ENCODE data around the gene RIT1. TPM values are rescaled to one million over a fixed set of nuclear protein-coding genes. Genes with fewer than 3 reads are reported as not detected.

Gene RIT1
- total and polyA plus RNA-seq, 2 of the 8 experiments (the other 6 are each of a cell fraction or from before 2014, with no cell fraction given), result 25.3 to 26.8 TPM

DNA sequence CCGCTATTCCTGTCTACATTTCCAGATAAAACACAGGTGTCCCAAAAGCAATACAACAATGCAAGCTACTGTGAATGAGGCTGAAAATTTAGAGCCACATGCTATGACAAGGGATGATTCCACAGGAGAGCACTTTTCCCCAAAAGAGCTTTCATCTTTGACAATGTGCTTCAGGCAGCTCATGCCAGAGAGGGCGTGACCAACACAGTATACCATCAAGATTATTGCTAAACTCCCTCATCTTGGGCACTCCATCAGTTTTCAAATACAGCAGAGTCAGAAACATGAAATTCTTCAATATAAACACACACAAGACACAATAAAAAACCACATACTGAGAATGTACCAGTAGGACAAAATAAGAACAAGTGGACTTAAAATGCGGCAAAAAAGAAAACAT is 60.8 kb downstream of the RIT1 start:
- H2BK5ac ChIP-seq (ENCODE audit: low read depth, low read length), result no peak overlapping the region
- ChIA-PET CTCF (ENCODE audit: partially characterized antibody) (no interaction called here), POLR2A (ENCODE audit: partially characterized antibody) (no interaction called here)
- no peak overlapping the region for H3K56ac ChIP-seq (replicated peaks; ENCODE audit: insufficient read length, low read depth, low read length)
- H3K27ac ChIP-seq (ENCODE audit: low read depth, low read length), result no peak overlapping the region
- H3K9me3 ChIP-seq (ENCODE audit: insufficient read depth in 2 of 2, low read depth in 1 of 2, low read length in 1 of 2), result no peaks in the 10 kb centered on the region
- no peak overlapping the region; a peak in 1 of 8 replicates for H3K4me3 ChIP-seq (ENCODE audit: extremely low read depth in 1 of 4, insufficient read depth in 2 of 4, low read depth in 3 of 4, low read length in 4 of 4)
- no peak overlapping the region for H2BK15ac ChIP-seq (ENCODE audit: low read length)
- no peak overlapping the region for H2AK5ac ChIP-seq (ENCODE audit: low read depth, low read length)
- H3K27me3 ChIP-seq (replicated peaks in 1 of 4; ENCODE audit: control insufficient read depth in 3 of 4, extremely low read depth in 1 of 4, insufficient read depth in 3 of 4, low read length in 3 of 4), result no peaks in the 10 kb centered on the region
- peaks cover 8 to 49% (median 29%) of the 10 kb centered on the region in 4 experiments for H3K36me3 ChIP-seq (ENCODE audit: control insufficient read depth in 2 of 4, insufficient read depth in 4 of 4, low read length in 3 of 4)
- H4K20me1 ChIP-seq (replicated peaks in 1 of 2; ENCODE audit: control insufficient read depth in 1 of 2, insufficient read depth in 2 of 2, low read length in 2 of 2), result peaks cover 0 to 3% of the 10 kb centered on the region in 2 experiments
- no peak overlapping the region for H4K8ac ChIP-seq (ENCODE audit: extremely low read depth, insufficient read depth, low read length)
- DNase-seq (ENCODE audit: low read depth in 1 of 2, low spot score in 2 of 2), result no peak
- H3K4me1 ChIP-seq (replicated peaks in 1 of 4; ENCODE audit: control insufficient read depth in 3 of 4, insufficient read depth in 4 of 4, low read length in 3 of 4), result no peaks in the 10 kb centered on the region
- H2BK20ac ChIP-seq (ENCODE audit: low read length), result no peak overlapping the region
- no peak overlapping the region for H3K4ac ChIP-seq (replicated peaks; ENCODE audit: insufficient read length, low read depth, low read length)
- peaks cover 4% of the 10 kb centered on the region; the same call in 1 of the 2 replicates for H3K79me1 ChIP-seq (ENCODE audit: low read depth, low read length)
- H3K4me2 ChIP-seq (ENCODE audit: insufficient read depth in 1 of 2, low read depth in 2 of 2, low read length in 2 of 2), result no peak overlapping the region
- H2BK120ac ChIP-seq (replicated peaks; ENCODE audit: low read depth, low read length), result no peak overlapping the region
- no peak for FAIRE-seq
- no peak overlapping the region for H3K23ac ChIP-seq (ENCODE audit: insufficient read length)
- H3K79me2 ChIP-seq (ENCODE audit: control insufficient read depth in 1 of 2, insufficient read depth in 2 of 2, low read length in 2 of 2), result peaks cover 4 to 82% of the 10 kb centered on the region in 2 experiments
- H3K23me2 ChIP-seq (ENCODE audit: low read depth, low read length), result no peaks in the 10 kb centered on the region
- H2AFZ ChIP-seq (ENCODE audit: low read length), result no peak overlapping the region
- no peak overlapping the region for H2BK12ac ChIP-seq (ENCODE audit: low read depth, low read length)
- H4K5ac ChIP-seq (ENCODE audit: insufficient read length, low read depth, low read length), result no peak overlapping the region
- no peak overlapping the region for H3K18ac ChIP-seq (ENCODE audit: extremely low read depth, low read length)
- H3K14ac ChIP-seq (ENCODE audit: insufficient read length), result no peak overlapping the region
- no peak overlapping the region for H4K91ac ChIP-seq (replicated peaks; ENCODE audit: insufficient read length, low read length)
- H3K9ac ChIP-seq (replicated peaks in 1 of 4; ENCODE audit: extremely low read depth in 1 of 4, low read depth in 3 of 4, low read length in 3 of 4), result no peak overlapping the region
- 94% methylated on average over 3 of the region's 3 CpGs; no CpG with 5 or more reads in 1 of the 2 experiments for WGBS, 2 experiments (ENCODE audit: extremely low coverage in 1 of 2, insufficient coverage in 1 of 2, insufficient read length in 1 of 2, insufficient replicate concordance in 2 of 2, low coverage in 1 of 2, low lambda C conversion rate in 2 of 2, missing lambda C conversion rate in 1 of 2)
- TF ChIP-seq RNF2 (IDR thresholded peaks at IDR 0.05; ENCODE audit: borderline replicate concordance, low read depth, low read length, missing control alignments, poor library complexity, severe bottlenecking), result no peak
- TF ChIP-seq ATF2 (IDR thresholded peaks at IDR 0.05; ENCODE audit: low read length), result no peak
- no peak for TF ChIP-seq CHD2 (IDR thresholded peaks at IDR 0.05; ENCODE audit: low read length)
- no peak for TF ChIP-seq EGR1 (IDR thresholded peaks at IDR 0.05; ENCODE audit: borderline replicate concordance, low read depth, low read length)
- TF ChIP-seq, protein P1, sequence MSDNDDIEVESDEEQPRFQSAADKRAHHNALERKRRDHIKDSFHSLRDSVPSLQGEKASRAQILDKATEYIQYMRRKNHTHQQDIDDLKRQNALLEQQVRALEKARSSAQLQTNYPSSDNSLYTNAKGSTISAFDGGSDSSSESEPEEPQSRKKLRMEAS (IDR thresholded peaks at IDR 0.05), result no peak
- no peak for TF ChIP-seq SIRT6 (IDR thresholded peaks at IDR 0.05; ENCODE audit: low read length)
- TF ChIP-seq CTCF (IDR thresholded peaks at IDR 0.05; ENCODE audit: control extremely low read depth in 1 of 3, insufficient read depth in 1 of 3, low read depth in 1 of 3, low read length in 3 of 3), result no peak
- TF ChIP-seq CBX5 (IDR thresholded peaks at IDR 0.05; ENCODE audit: low read depth, low read length), result no peak
- TF ChIP-seq KDM1A (IDR thresholded peaks at IDR 0.05; ENCODE audit: borderline replicate concordance, low read length), result no peak
- no peak for TF ChIP-seq GTF2F1 (IDR thresholded peaks at IDR 0.05; ENCODE audit: borderline replicate concordance, low read depth, low read length)
